ENCODE measurements around the gene TNNI3K.

Gene TNNI3K

GRCh38 chr1:74430342-74430934, 195.3 kb downstream of the TNNI3K start:
- in situ Hi-C loops (cut with HindIII; ENCODE audit: low sequenced_read_pairs), result no loop called here
- no peak overlapping the region for H3K4me3 ChIP-seq (ENCODE audit: low read depth, low read length)
- no peak for DNase-seq (ENCODE audit: low read depth, low spot score)
- no peak for TF ChIP-seq CTCF (IDR thresholded peaks at IDR 0.05; ENCODE audit: low read depth, low read length)

- DNase-seq (ENCODE audit: low read depth, low spot score), result no peak
- TF ChIP-seq CTCF (IDR thresholded peaks at IDR 0.05; ENCODE audit: low read depth, low read length), result no peak
- in situ Hi-C loops (cut with HindIII; ENCODE audit: low sequenced_read_pairs), result no loop called here
- H3K4me3 ChIP-seq (ENCODE audit: low read depth, low read length), result no peak overlapping the region
These were observed 196.3 kb downstream of the TNNI3K start for GRCh38 chr1:74431531-74431930.

GRCh38 chr1:74432325-74432724, 197.1 kb downstream of the TNNI3K start:
- DNase-seq (ENCODE audit: low read depth, low spot score), result no peak
- TF ChIP-seq CTCF (IDR thresholded peaks at IDR 0.05; ENCODE audit: low read depth, low read length), result no peak
- in situ Hi-C loops (cut with HindIII; ENCODE audit: low sequenced_read_pairs), result no loop called here
- H3K4me3 ChIP-seq (ENCODE audit: low read depth, low read length), result no peak overlapping the region

- in situ Hi-C loops (cut with HindIII; ENCODE audit: low sequenced_read_pairs), result no loop called here
- no peak overlapping the region for H3K4me3 ChIP-seq (ENCODE audit: low read depth, low read length)
- DNase-seq (ENCODE audit: low read depth, low spot score), result no peak
- no peak for TF ChIP-seq CTCF (IDR thresholded peaks at IDR 0.05; ENCODE audit: low read depth, low read length)
These were observed 199.1 kb downstream of the TNNI3K start for GRCh38 chr1:74434321-74434720.

GRCh38 chr1:74436078-74436477, 200.9 kb downstream of the TNNI3K start:
- TF ChIP-seq CTCF (IDR thresholded peaks at IDR 0.05; ENCODE audit: low read depth, low read length), result no peak
- no peak overlapping the region for H3K4me3 ChIP-seq (ENCODE audit: low read depth, low read length)
- no peak for DNase-seq (ENCODE audit: low read depth, low spot score)
- in situ Hi-C loops (cut with HindIII; ENCODE audit: low sequenced_read_pairs), result no loop called here

- H3K4me3 ChIP-seq (ENCODE audit: low read depth, low read length), result no peak overlapping the region
- no peak for TF ChIP-seq CTCF (IDR thresholded peaks at IDR 0.05; ENCODE audit: low read depth, low read length)
- in situ Hi-C loops (cut with HindIII; ENCODE audit: low sequenced_read_pairs), result no loop called here
- DNase-seq (ENCODE audit: low read depth, low spot score), result no peak
These were observed 201.8 kb downstream of the TNNI3K start for GRCh38 chr1:74437035-74437434.

GRCh38 chr1:74452035-74452434, 216.8 kb downstream of the TNNI3K start:
- no peak for TF ChIP-seq CTCF (IDR thresholded peaks at IDR 0.05; ENCODE audit: low read depth, low read length)
- no peak overlapping the region for H3K4me3 ChIP-seq (ENCODE audit: low read depth, low read length)
- no peak for DNase-seq (ENCODE audit: low read depth, low spot score)
- in situ Hi-C loops (cut with HindIII; ENCODE audit: low sequenced_read_pairs), result no loop called here

All from astrocyte of the spinal cord (primary cell).